GM23338 (cell line): ENCODE results near the gene ELAC2. TPM values are rescaled to one million over a fixed set of nuclear protein-coding genes. Genes with fewer than 3 reads are reported as not detected.

Experiments
- ATAC-seq: fragments of 200-7000 bp; cut with Tn5 transposase; 3 replicates; pipeline ENCODE4 v1.9.1; 2020
- DNase-seq: peaks from one replicate; pipeline ENCODE4 v3.0.0-alpha.2; 2015; ENCODE audit warnings: low spot score
- H2AFZ ChIP-seq: fragments of 200-600 bp; sonication (generic); 2 replicates; pipeline ENCODE4 v1.8.0; 2016; ENCODE audit warnings: antibody characterized with exemption, mild to moderate bottlenecking, moderate library complexity
- H3F3A ChIP-seq: fragments of 200-600 bp; sonication (generic); replicated peaks from 2 replicates; pipeline ENCODE4 v1.8.0; 2017; ENCODE audit warnings: antibody characterized with exemption, mixed run types, low read depth
- H3K27ac ChIP-seq: fragments of 200-600 bp; sonication (generic); 2 replicates; pipeline ENCODE4 v1.6.1; 2016; ENCODE audit warnings: low read depth
- H3K27me3 ChIP-seq: fragments of 200-600 bp; sonication (generic); 2 replicates; pipeline ENCODE4 v1.8.0; 2016; ENCODE audit warnings: mild to moderate bottlenecking, mixed run types, moderate library complexity; ENCODE audit not compliant: insufficient read depth
- H3K36me3 ChIP-seq: fragments of 200-600 bp; sonication (generic); 2 replicates; pipeline ENCODE4 v1.8.0; 2016; ENCODE audit warnings: mild to moderate bottlenecking; ENCODE audit not compliant: insufficient read depth
- H3K4me1 ChIP-seq: fragments of 200-600 bp; sonication (generic); 2 replicates; pipeline ENCODE4 v1.8.0; 2016; ENCODE audit warnings: mild to moderate bottlenecking, moderate library complexity; ENCODE audit not compliant: insufficient read depth
- H3K4me2 ChIP-seq: fragments of 200-600 bp; sonication (generic); 2 replicates; pipeline ENCODE4 v1.7.1; 2017; ENCODE audit warnings: mixed run types
- H3K4me3 ChIP-seq: fragments of 200-600 bp; sonication (generic); 2 replicates; pipeline ENCODE4 v1.6.1; 2016; ENCODE audit warnings: mixed run types
- H3K79me2 ChIP-seq: fragments of 200-600 bp; sonication (generic); replicated peaks from 2 replicates; pipeline ENCODE4 v1.8.0; 2017; ENCODE audit warnings: mild to moderate bottlenecking; ENCODE audit not compliant: insufficient read depth
- H3K9me2 ChIP-seq: fragments of 200-600 bp; sonication (generic); 2 replicates; pipeline ENCODE4 v1.8.0; 2017; ENCODE audit not compliant: insufficient read depth
- H4K20me1 ChIP-seq: fragments of 200-600 bp; sonication (generic); replicated peaks from 2 replicates; pipeline ENCODE4 v1.8.0; 2017; ENCODE audit warnings: mild to moderate bottlenecking; ENCODE audit not compliant: insufficient read depth
- H3K27ac Mint-ChIP-seq: 2 replicates; pipeline ENCODE4 v1.8.0; 2020; ENCODE audit warnings: inconsistent platforms, mild to moderate bottlenecking, moderate library complexity, mixed read lengths
- H3K27me3 Mint-ChIP-seq: 3 replicates; pipeline ENCODE4 v1.8.0; 2022; ENCODE audit warnings: low read depth, mild to moderate bottlenecking, moderate library complexity, mixed read lengths, inconsistent platforms; ENCODE audit not compliant: insufficient read depth, poor library complexity
- H3K36me3 Mint-ChIP-seq: 3 replicates; pipeline ENCODE4 v1.8.0; 2021; ENCODE audit warnings: low read depth, mild to moderate bottlenecking, inconsistent platforms, moderate library complexity, mixed read lengths
- H3K4me1 Mint-ChIP-seq: 3 replicates; pipeline ENCODE4 v1.8.0; 2020; ENCODE audit warnings: mild to moderate bottlenecking, inconsistent platforms, mixed read lengths
- H3K4me3 Mint-ChIP-seq: 3 replicates; pipeline ENCODE4 v1.8.0; 2021; ENCODE audit warnings: moderate library complexity, mild to moderate bottlenecking, inconsistent platforms, mixed read lengths
- H3K9me3 Mint-ChIP-seq: 3 replicates; pipeline ENCODE4 v1.8.0; 2020; ENCODE audit warnings: moderate library complexity, mild to moderate bottlenecking, inconsistent platforms, mixed read lengths
- CREB1 ChIP-seq: fragments of 250-450 bp; sonication (Bioruptor Pico); IDR thresholded peaks from 2 replicates; pipeline ENCODE4 v1.5.0; 2020; ENCODE audit warnings: low read depth, mild to moderate bottlenecking, moderate library complexity
- CTCF ChIP-seq, 2 experiments: fragments of 200-600 bp in 1 of 2; sonication (generic) in 1 of 2; conservative IDR thresholded peaks; 2 replicates each; pipeline versions ENCODE4 v1.5.1 to v1.6.1; 2016 to 2017; ENCODE audit warnings: antibody characterized with exemption in 2 of 2, low read depth in 2 of 2, mild to moderate bottlenecking in 2 of 2, moderate library complexity in 1 of 2
- EZH2 ChIP-seq: fragments of 200-600 bp; sonication (generic); IDR thresholded peaks from one replicate; pipeline ENCODE4 v1.8.0; 2017; ENCODE audit warnings: antibody characterized with exemption, mild to moderate bottlenecking, low read depth; ENCODE audit not compliant: unreplicated experiment
- EZH2phosphoT487 ChIP-seq: fragments of 200-600 bp; sonication (generic); IDR thresholded peaks from one replicate; pipeline ENCODE4 v1.8.1; 2018; ENCODE audit warnings: antibody characterized with exemption; ENCODE audit not compliant: unreplicated experiment
- REST ChIP-seq: IDR thresholded peaks from one replicate; pipeline ENCODE4 v1.6.1; 2018; ENCODE audit warnings: antibody characterized with exemption; ENCODE audit not compliant: unreplicated experiment
- ZNF331 ChIP-seq: fragments of 250-450 bp; sonication (Bioruptor Pico); IDR thresholded peaks from 2 replicates; pipeline ENCODE4 v1.5.0; 2020; ENCODE audit warnings: low read depth, mild to moderate bottlenecking, moderate library complexity
- ZNF462 ChIP-seq: fragments of 250-450 bp; sonication (Bioruptor Pico); IDR thresholded peaks from 2 replicates; pipeline ENCODE4 v1.5.0; 2020; ENCODE audit warnings: mild to moderate bottlenecking, moderate library complexity
- polyA plus RNA-seq: library from polyadenylated mRNA; unstranded; fragments of >200 nt; fragmentation: Nextera tagmentation; extraction: Ambion mirVana; gene quantifications from 2 replicates; pipeline ENCODE4 v1.2.1, GENCODE V29; 2016
- total RNA-seq: library from RNA; depleted of rRNA; stranded (reverse); fragments of >200 nt; shearing (Covaris generic); gene quantifications from 2 replicates; pipeline ENCODE4 v1.2.3, GENCODE V29; 2014

Gene ELAC2
- total and polyA plus RNA-seq, 2 experiments from 2014 or later = 49.9 to 203 TPM

DNA sequence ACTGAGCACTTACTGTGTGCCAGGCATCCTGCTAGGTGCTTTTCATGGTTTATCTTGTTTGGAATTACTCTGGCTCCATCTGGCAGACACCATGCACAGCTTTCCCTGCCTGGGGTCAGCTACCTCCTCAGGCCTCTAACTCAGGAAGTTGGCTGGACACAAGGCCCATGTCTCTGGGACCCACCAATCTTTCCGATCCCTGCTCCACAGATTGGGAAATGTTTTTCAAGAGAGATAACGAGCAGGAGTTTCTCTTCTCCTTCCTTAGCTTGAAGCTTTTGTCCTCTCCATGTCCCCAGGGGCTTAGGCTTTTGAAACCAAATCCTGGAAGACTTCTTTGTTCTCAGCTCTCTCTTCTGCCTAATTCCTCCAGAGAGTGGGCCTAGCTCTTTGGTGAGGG is 11.5 kb upstream of the ELAC2 start:
- no peak overlapping the region for H3K27ac ChIP-seq
- H3K4me3 ChIP-seq = no peak overlapping the region
- Mint-ChIP-seq H3K4me1 (peaks cover under 1% of the 10 kb centered on the region; the same call in 2 of the 3 replicates), H3K27me3 (peaks cover 7% of the 10 kb centered on the region), H3K36me3 (no peaks in the 10 kb centered on the region), H3K9me3 (no peaks in the 10 kb centered on the region), H3K4me3 (no peak overlapping the region), H3K27ac (no peak overlapping the region)
- H3K36me3 ChIP-seq = no peaks in the 10 kb centered on the region
- H3F3A ChIP-seq = no peaks in the 10 kb centered on the region
- no peaks in the 10 kb centered on the region for H3K79me2 ChIP-seq
- H4K20me1 ChIP-seq = no peaks in the 10 kb centered on the region
- peak overlapping the region; percentile 28; the same call in 1 of the 2 replicates for H2AFZ ChIP-seq
- no peaks in the 10 kb centered on the region for H3K9me2 ChIP-seq
- ATAC-seq (no peak), DNase-seq (no peak)
- TF ChIP-seq EZH2 (no peak), CREB1 (no peak), ZNF331 (CRISPR knock-in tag) (no peak), REST (no peak), ZNF462 (no peak), EZH2phosphoT487 (no peak), CTCF (conservative IDR thresholded peaks at IDR 0.05; ENCODE audit: low read depth in 2 of 2) (no peak)
- H3K4me1 ChIP-seq = no peaks in the 10 kb centered on the region
- H3K27me3 ChIP-seq = no peaks in the 10 kb centered on the region
- H3K4me2 ChIP-seq = no peak overlapping the region
